Measurements from ENCODE around the gene CD27. TPM values are rescaled to one million over a fixed set of nuclear protein-coding genes. Genes with fewer than 3 reads are reported as not detected.
A peak's percentile ranks its signal among the peaks of the same experiment; 100 is the strongest.

CD27 gene
- total and polyA plus RNA-seq, 8 donors = 1.2 to 3.2 (median 2.2) TPM

GRCh38 chr12:6451348-6452244, 6.8 kb downstream of the CD27 start, which contains the start of gene TAPBPL:
TSS of gene TAPBPL (plus strand) at chr12:6452042. CDS start at chr12:6452249, 207 bp downstream.
- ATAC-seq = peak; percentile 92
- Histone ChIP-seq H3K27me3 (no peaks in the 10 kb centered on the region), H3K36me3 (peaks cover 0 to 44% of the 10 kb centered on the region in 2 donors), H3K27ac (peak within 1 kb of the TSS; percentile 96 to 98), H3K4me1 (peaks cover 7 to 26% of the 10 kb centered on the region in 2 donors), H3K9me3 (no peaks in the 10 kb centered on the region), H3K4me3 (peak within 1 kb of the TSS; percentile 64 to 75)
- no peak for TF ChIP-seq CTCF (IDR thresholded peaks at IDR 0.05)
- intact Hi-C loops (cut with DNase I) = loop anchor here in 1 of 2 donors (10.0 kb wide), 1 partner anchor 127 kb away; no protein-coding TSS in a partner anchor
- DNase-seq = peak; percentile 82 to 91 (median 88)

GRCh38 chr12:6452245-6452943, 7.6 kb downstream of the CD27 start:
- intact Hi-C loops (cut with DNase I) = loop anchor here in 1 of 2 donors (10.0 kb wide), 1 partner anchor 128 kb away; no protein-coding TSS in a partner anchor
- peaks cover 0 to 45% of the 10 kb centered on the region in 2 donors for H3K36me3 ChIP-seq
- no peak for TF ChIP-seq CTCF (IDR thresholded peaks at IDR 0.05)
- ATAC-seq = peak; percentile 47
- peak in 1 of 4 donors; percentile 61 for DNase-seq
- no peaks in the 10 kb centered on the region for H3K27me3 ChIP-seq
- H3K4me3 ChIP-seq = peak overlapping the region; percentile 64 to 75
- H3K27ac ChIP-seq = peak overlapping the region; percentile 96 to 98
- H3K9me3 ChIP-seq = no peaks in the 10 kb centered on the region
- peaks cover 7 to 26% of the 10 kb centered on the region in 2 donors for H3K4me1 ChIP-seq

GRCh38 chr12:6452944-6453630, 8.3 kb downstream of the CD27 start:
- Histone ChIP-seq H3K27ac (peak overlapping the region; percentile 96 to 98), H3K36me3 (peaks cover 0 to 48% of the 10 kb centered on the region in 2 donors), H3K4me1 (peaks cover 7 to 26% of the 10 kb centered on the region in 2 donors), H3K9me3 (no peaks in the 10 kb centered on the region), H3K4me3 (peak overlapping the region; percentile 64 to 75), H3K27me3 (no peaks in the 10 kb centered on the region)
- intact Hi-C loops (cut with DNase I) = loop anchor here in 1 of 2 donors (10.0 kb wide), 1 partner anchor 128 kb away; no protein-coding TSS in a partner anchor
- TF ChIP-seq CTCF (IDR thresholded peaks at IDR 0.05) = no peak
- ATAC-seq (peak; percentile 25), DNase-seq (no peak)

GRCh38 chr12:6457220-6457945, 12.6 kb downstream of the CD27 start:
- ATAC-seq (no peak), DNase-seq (no peak)
- no peak overlapping the region for H3K27ac ChIP-seq
- peaks cover 10 to 44% of the 10 kb centered on the region in 2 donors for H3K4me1 ChIP-seq
- TF ChIP-seq CTCF (IDR thresholded peaks at IDR 0.05) = no peak
- intact Hi-C loops (cut with DNase I) = loop anchor here in 1 of 2 donors (10.0 kb wide), 1 partner anchor 133 kb away; no protein-coding TSS in a partner anchor
- no peak overlapping the region for H3K4me3 ChIP-seq
- H3K36me3 ChIP-seq = peaks cover 0 to 91% of the 10 kb centered on the region in 2 donors
- H3K9me3 ChIP-seq = no peaks in the 10 kb centered on the region
- no peaks in the 10 kb centered on the region for H3K27me3 ChIP-seq

Measured in left lung (tissue), 10 donors.